Ectodermal cell (in vitro differentiated cells): ENCODE data around the gene CD244.
"Not testable (repeated sequence)": the region's sequence is repeated elsewhere in the genome, so short reads cannot be mapped to it uniquely, and the experiment has no call there.

Experiments
- H3K27ac ChIP-seq: 2 replicates; pipeline ENCODE4 v1.7.0; 2013; ENCODE audit warnings: mild to moderate bottlenecking, low read depth, low read length; ENCODE audit not compliant: insufficient read depth, poor library complexity, severe bottlenecking
- H3K27me3 ChIP-seq: 2 replicates; pipeline ENCODE4 v1.7.0; 2013; ENCODE audit warnings: mild to moderate bottlenecking, low read length; ENCODE audit not compliant: insufficient read depth, control insufficient read depth, poor library complexity, severe bottlenecking
- H3K36me3 ChIP-seq: one replicate; pipeline ENCODE4 v1.7.0; 2013; ENCODE audit warnings: low read length; ENCODE audit not compliant: control insufficient read depth, insufficient read depth
- H3K4me1 ChIP-seq: one replicate; pipeline ENCODE4 v1.7.0; 2013; ENCODE audit warnings: low read length; ENCODE audit not compliant: control insufficient read depth, insufficient read depth
- H3K4me3 ChIP-seq: 2 replicates; pipeline ENCODE4 v1.7.0; 2013; ENCODE audit warnings: low read depth, low read length, control low read depth; ENCODE audit not compliant: insufficient read depth
- H3K9me3 ChIP-seq: 2 replicates; pipeline ENCODE4 v1.7.0; 2013; ENCODE audit warnings: mild to moderate bottlenecking, low read length, moderate library complexity; ENCODE audit not compliant: control insufficient read depth
- WGBS, 2 experiments: methylation state at CpG; one replicate each; pipeline ENCODE4 v1.1.7; 2013; ENCODE audit warnings: missing lambda C conversion rate in 2 of 2; 5-methylcytosine and 5-hydroxymethylcytosine counted together

Gene CD244

GRCh38 chr1:160880216-160880615 lies 17.5 kb upstream of the CD244 start:
- H3K27ac ChIP-seq = no peak overlapping the region
- 90 to 94% methylated on average over 2 to 3 of the region's 3 CpGs for WGBS, 2 experiments
- no peaks in the 10 kb centered on the region for H3K36me3 ChIP-seq
- H3K9me3 ChIP-seq = no peaks in the 10 kb centered on the region
- no peaks in the 10 kb centered on the region for H3K27me3 ChIP-seq
- H3K4me3 ChIP-seq = no peak overlapping the region
- no peaks in the 10 kb centered on the region for H3K4me1 ChIP-seq

GRCh38 chr1:160879056-160879455 lies 16.4 kb upstream of the CD244 start:
- Histone ChIP-seq H3K27ac (no peak overlapping the region), H3K4me1 (no peaks in the 10 kb centered on the region), H3K9me3 (no peaks in the 10 kb centered on the region), H3K36me3 (no peaks in the 10 kb centered on the region), H3K4me3 (no peak overlapping the region), H3K27me3 (no peaks in the 10 kb centered on the region)
- 70 to 71% methylated on average over 8 of the region's 8 CpGs for WGBS, 2 experiments

GRCh38 chr1:160877221-160877620 lies 14.5 kb upstream of the CD244 start:
- Histone ChIP-seq H3K4me3 (no peak overlapping the region), H3K9me3 (no peaks in the 10 kb centered on the region), H3K4me1 (no peaks in the 10 kb centered on the region), H3K27ac (no peak overlapping the region), H3K27me3 (no peaks in the 10 kb centered on the region), H3K36me3 (no peaks in the 10 kb centered on the region)

GRCh38 chr1:160876311-160876710 lies 13.6 kb upstream of the CD244 start:
- no peak overlapping the region for H3K4me3 ChIP-seq
- no peaks in the 10 kb centered on the region for H3K9me3 ChIP-seq
- H3K27me3 ChIP-seq = no peaks in the 10 kb centered on the region
- no peaks in the 10 kb centered on the region for H3K4me1 ChIP-seq
- H3K27ac ChIP-seq = no peak overlapping the region
- 92 to 95% methylated on average over 4 to 5 of the region's 5 CpGs for WGBS, 2 experiments
- H3K36me3 ChIP-seq = no peaks in the 10 kb centered on the region

GRCh38 chr1:160875591-160875990 lies 12.9 kb upstream of the CD244 start:
- H3K36me3 ChIP-seq, H3K27ac ChIP-seq, H3K27me3 ChIP-seq, H3K4me3 ChIP-seq, H3K9me3 ChIP-seq, H3K4me1 ChIP-seq: not testable (repeated sequence)
- WGBS, 2 experiments = 78 to 81% methylated on average over 3 to 4 of the region's 4 CpGs

GRCh38 chr1:160874935-160875334 lies 12.2 kb upstream of the CD244 start:
- no peak overlapping the region for H3K4me3 ChIP-seq
- WGBS, 2 experiments = 83 to 92% methylated on average over 2 of the region's 3 CpGs
- H3K9me3 ChIP-seq = no peaks in the 10 kb centered on the region
- H3K4me1 ChIP-seq = no peaks in the 10 kb centered on the region
- H3K27me3 ChIP-seq = no peaks in the 10 kb centered on the region
- no peaks in the 10 kb centered on the region for H3K36me3 ChIP-seq
- no peak overlapping the region for H3K27ac ChIP-seq

- no peak overlapping the region for H3K4me3 ChIP-seq
- H3K27me3 ChIP-seq = no peaks in the 10 kb centered on the region
- H3K36me3 ChIP-seq = no peaks in the 10 kb centered on the region
- 86 to 90% methylated on average over 3 of the region's 3 CpGs for WGBS, 2 experiments
- no peaks in the 10 kb centered on the region for H3K9me3 ChIP-seq
- no peaks in the 10 kb centered on the region for H3K4me1 ChIP-seq
- no peak overlapping the region for H3K27ac ChIP-seq
These were observed 5.5 kb upstream of the CD244 start for GRCh38 chr1:160868141-160868540.

- H3K36me3 ChIP-seq, H3K4me3 ChIP-seq, H3K4me1 ChIP-seq, H3K27ac ChIP-seq, H3K27me3 ChIP-seq, H3K9me3 ChIP-seq: not testable (repeated sequence)
- WGBS, 2 experiments = 81 to 86% methylated on average over 3 to 4 of the region's 4 CpGs
These were observed 5.0 kb upstream of the CD244 start for GRCh38 chr1:160867651-160868050.

GRCh38 chr1:160866695-160867260 lies 4.1 kb upstream of the CD244 start:
- no peaks in the 10 kb centered on the region for H3K4me1 ChIP-seq
- H3K27me3 ChIP-seq = no peaks in the 10 kb centered on the region
- H3K9me3 ChIP-seq = no peaks in the 10 kb centered on the region
- H3K27ac ChIP-seq = no peak overlapping the region
- no peaks in the 10 kb centered on the region for H3K36me3 ChIP-seq
- WGBS, 2 experiments = 94 to 96% methylated on average over 6 of the region's 6 CpGs
- no peak overlapping the region for H3K4me3 ChIP-seq

- no peaks in the 10 kb centered on the region for H3K4me1 ChIP-seq
- H3K36me3 ChIP-seq = no peaks in the 10 kb centered on the region
- H3K9me3 ChIP-seq = no peaks in the 10 kb centered on the region
- no peak overlapping the region for H3K27ac ChIP-seq
- no peak overlapping the region for H3K4me3 ChIP-seq
- H3K27me3 ChIP-seq = no peaks in the 10 kb centered on the region
These were observed 3.5 kb upstream of the CD244 start for GRCh38 chr1:160866001-160866694.

- Histone ChIP-seq H3K36me3 (no peaks in the 10 kb centered on the region), H3K27me3 (no peaks in the 10 kb centered on the region), H3K4me1 (no peaks in the 10 kb centered on the region), H3K27ac (no peak overlapping the region), H3K4me3 (no peak overlapping the region), H3K9me3 (no peaks in the 10 kb centered on the region)
- 92 to 93% methylated on average over 5 of the region's 5 CpGs for WGBS, 2 experiments
These were observed 2.6 kb upstream of the CD244 start for GRCh38 chr1:160865337-160865736.
